ENCODE data around the gene C5orf46. TPM values are rescaled to one million over a fixed set of nuclear protein-coding genes. Genes with fewer than 3 reads are reported as not detected.
A peak's percentile ranks its signal among the peaks of the same experiment; 100 is the strongest.
"Not testable (repeated sequence)": the region's sequence is repeated elsewhere in the genome, so short reads cannot be mapped to it uniquely, and the experiment has no call there.

The C5orf46 gene
- 100 to 1,000 TPM in 2 of 4 donors, 10 to 100 TPM in 2; 28.2 to 130 (median 86.4) TPM for total RNA-seq

GRCh38 chr5:147906326-147907095, at the start of gene C5orf46:
C5orf46 (minus strand) TSS chr5:147906538; CDS start chr5:147906501, 37 bp downstream.
- peak within 1 kb of the TSS; percentile 76 for H3K27ac ChIP-seq
- 43% methylated on average over 8 of the region's 8 CpGs for WGBS
- TF ChIP-seq POLR2A (IDR thresholded peaks at IDR 0.05) (no peak), POLR2AphosphoS5 (IDR thresholded peaks at IDR 0.05) (no peak), EP300 (IDR thresholded peaks at IDR 0.05) (no peak), CTCF (IDR thresholded peaks at IDR 0.05) (no peak)

GRCh38 chr5:147954971-147955370, 48.6 kb upstream of the C5orf46 start:
- WGBS = 59% methylated on average over 6 of the region's 6 CpGs
- TF ChIP-seq POLR2AphosphoS5 (IDR thresholded peaks at IDR 0.05) = no peak
- H3K27me3 ChIP-seq = no peaks in the 10 kb centered on the region
- H3K9me3 ChIP-seq = no peaks in the 10 kb centered on the region
- H3K4me3 ChIP-seq = no peak overlapping the region
- H3K4me1 ChIP-seq = peaks cover 17% of the 10 kb centered on the region
- H3K36me3 ChIP-seq = no peaks in the 10 kb centered on the region
- no peak for DNase-seq (ENCODE audit: low spot score in 2 of 2)
- H3K27ac ChIP-seq = no peak overlapping the region

More at GRCh38 chr5:147906326-147907095, at the start of gene C5orf46:
- Histone ChIP-seq H3K27me3 (no peaks in the 10 kb centered on the region), H3K4me3 (peak within 1 kb of the TSS; percentile 27), H3K36me3 (no peaks in the 10 kb centered on the region), H3K4me1 (peaks cover 14% of the 10 kb centered on the region), H3K9me3 (no peaks in the 10 kb centered on the region)
- no peak for DNase-seq (ENCODE audit: low spot score in 2 of 2)

- no peaks in the 10 kb centered on the region for H3K27me3 ChIP-seq
- no peak overlapping the region for H3K27ac ChIP-seq
- H3K36me3 ChIP-seq = no peaks in the 10 kb centered on the region
- TF ChIP-seq EP300 (IDR thresholded peaks at IDR 0.05) (no peak), POLR2A (IDR thresholded peaks at IDR 0.05) (no peak), POLR2AphosphoS5 (IDR thresholded peaks at IDR 0.05) (no peak), CTCF (IDR thresholded peaks at IDR 0.05) (peak; percentile 45 to 55)
- no peaks in the 10 kb centered on the region for H3K4me1 ChIP-seq
- no peak for DNase-seq (ENCODE audit: low spot score in 2 of 2)
- no peaks in the 10 kb centered on the region for H3K9me3 ChIP-seq
- H3K4me3 ChIP-seq = no peak overlapping the region
- WGBS = 48% methylated on average over 2 of the region's 2 CpGs
Observed at GRCh38 chr5:147949711-147950573, 43.6 kb upstream of the C5orf46 start.

GRCh38 chr5:147946658-147947274, 40.4 kb upstream of the C5orf46 start:
- not testable (repeated sequence) for H3K27ac ChIP-seq; H3K9me3 ChIP-seq; H3K4me1 ChIP-seq; H3K27me3 ChIP-seq; DNase-seq (ENCODE audit: low spot score in 2 of 2); H3K4me3 ChIP-seq; H3K36me3 ChIP-seq
- 89% methylated on average over 25 of the region's 25 CpGs for WGBS

- 90% methylated on average over 3 of the region's 4 CpGs for WGBS
- H3K27me3 ChIP-seq = no peaks in the 10 kb centered on the region
- no peak overlapping the region for H3K27ac ChIP-seq
- no peaks in the 10 kb centered on the region for H3K9me3 ChIP-seq
- no peaks in the 10 kb centered on the region for H3K36me3 ChIP-seq
- no peak overlapping the region for H3K4me3 ChIP-seq
- no peak for DNase-seq (ENCODE audit: low spot score in 2 of 2)
- TF ChIP-seq EP300 (IDR thresholded peaks at IDR 0.05) (no peak), POLR2A (IDR thresholded peaks at IDR 0.05) (no peak), POLR2AphosphoS5 (IDR thresholded peaks at IDR 0.05) (no peak), CTCF (IDR thresholded peaks at IDR 0.05) (no peak)
- H3K4me1 ChIP-seq = no peaks in the 10 kb centered on the region
Observed at GRCh38 chr5:147939431-147940114, 33.2 kb upstream of the C5orf46 start.

All from suprapubic skin (tissue), 4 donors.